Stimulated activated CD8-positive, alpha-beta memory T cell treated with anti-CD3 and anti-CD28 coated beads, Interleukin-12 subunit alpha, Interleukin-12 subunit beta, amount 100 ng/mL, for 24 hours (primary cell): ENCODE data around the gene KSR1.

Source experiments
- DNase-seq: peaks from one replicate; pipeline ENCODE4 v3.0.0-alpha.2; 2020; ENCODE audit errors: extremely low read depth

The KSR1 gene

DNA sequence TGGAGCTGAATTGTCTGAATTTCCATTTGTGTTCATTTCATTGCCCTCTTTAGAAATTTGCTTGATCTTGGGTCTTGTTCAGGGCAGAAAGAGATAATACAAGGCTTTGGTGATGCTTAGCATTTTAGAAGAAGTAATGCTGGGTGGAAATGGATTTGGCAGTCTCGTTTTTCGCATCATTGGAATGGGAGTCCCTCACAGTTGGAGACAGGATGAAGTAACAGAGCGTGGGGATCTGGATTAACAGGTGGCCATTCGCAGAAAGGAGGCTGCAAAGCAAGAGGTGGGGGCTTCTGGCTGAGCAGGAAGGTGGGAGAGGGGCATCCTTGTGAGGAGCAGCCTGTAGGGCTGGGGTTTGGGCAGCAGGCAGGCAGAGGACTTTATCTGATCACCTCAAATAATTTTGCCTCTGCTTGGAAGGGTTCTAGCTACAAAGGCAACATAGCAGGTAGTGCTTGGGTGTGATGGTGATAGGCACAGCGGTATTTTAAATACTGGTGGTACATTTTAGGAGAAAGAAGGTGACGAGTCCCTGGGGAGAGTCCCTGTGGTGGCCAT lies 17.0 kb downstream of the KSR1 start:
- DNase-seq = no peak

DNA sequence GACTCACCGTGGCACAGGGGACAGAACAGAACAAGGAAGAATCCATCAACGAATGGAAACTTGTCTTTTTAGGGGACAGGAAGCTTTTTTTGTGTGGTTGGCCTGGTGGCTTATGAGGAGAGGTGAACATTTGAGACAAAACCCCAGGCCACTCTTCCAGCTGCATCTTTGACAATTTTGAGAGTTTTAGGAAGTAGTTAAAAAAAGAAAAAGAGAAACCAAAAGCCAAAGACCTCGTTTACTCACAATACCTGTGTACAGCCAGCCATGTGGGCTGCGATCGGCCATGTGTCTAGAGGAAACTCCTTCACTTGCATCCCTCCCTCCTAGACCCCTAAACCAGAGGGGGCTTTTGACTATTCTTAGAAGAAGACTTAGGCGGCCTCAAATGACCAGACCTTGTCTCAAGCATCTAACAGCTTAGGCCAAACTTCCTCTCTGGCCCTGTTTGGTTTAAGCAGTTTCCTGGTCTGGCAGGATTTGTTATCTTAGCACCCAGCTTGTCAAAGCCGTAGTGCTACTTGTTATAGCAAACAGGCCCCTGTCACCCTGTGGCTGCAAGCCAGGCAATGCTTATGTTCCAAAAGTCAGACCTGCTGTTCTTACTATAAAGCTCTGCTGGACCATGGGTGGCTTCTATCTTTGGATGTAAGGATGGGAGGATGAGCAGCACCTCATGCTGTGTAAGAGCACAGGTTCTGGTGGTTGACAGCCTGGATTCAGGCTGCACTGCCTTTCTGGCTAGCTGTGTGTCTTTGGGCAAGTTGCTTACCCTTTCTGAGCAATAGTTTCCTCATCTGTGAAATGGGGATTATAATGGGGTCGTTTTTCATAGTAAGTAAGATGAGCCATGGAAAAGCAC lies 17.7 kb downstream of the KSR1 start:
- peak; percentile 53 for DNase-seq

DNA sequence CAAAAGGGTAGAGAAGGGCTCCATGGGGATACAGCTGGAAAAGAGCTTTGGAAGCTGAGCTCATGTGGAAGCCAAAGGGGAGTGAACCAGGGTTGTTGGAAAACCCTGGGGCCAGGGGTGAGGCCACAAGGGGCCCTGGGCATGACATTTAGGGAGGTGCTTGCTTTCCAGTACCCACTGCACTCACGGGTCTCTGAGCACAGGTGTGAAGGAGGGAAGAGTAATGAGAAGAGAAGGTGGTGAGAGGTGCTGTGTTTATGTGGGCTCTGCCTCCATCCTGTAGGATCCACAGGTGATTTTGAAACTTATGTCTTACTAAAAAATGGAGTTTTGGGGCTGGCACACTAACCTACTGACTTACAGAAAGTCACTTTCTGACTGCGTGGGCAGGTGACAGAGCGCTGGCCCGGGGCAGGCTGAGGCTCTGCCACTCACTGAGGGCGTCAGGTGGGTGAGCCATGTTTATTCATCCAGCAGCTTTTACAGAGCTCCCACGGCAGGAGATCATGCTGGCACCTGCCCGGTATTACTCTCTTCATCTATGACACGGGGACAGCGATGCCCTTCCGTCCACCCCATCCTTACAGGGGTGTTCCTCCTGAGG lies 18.9 kb downstream of the KSR1 start:
- peak; percentile 27 for DNase-seq

DNA sequence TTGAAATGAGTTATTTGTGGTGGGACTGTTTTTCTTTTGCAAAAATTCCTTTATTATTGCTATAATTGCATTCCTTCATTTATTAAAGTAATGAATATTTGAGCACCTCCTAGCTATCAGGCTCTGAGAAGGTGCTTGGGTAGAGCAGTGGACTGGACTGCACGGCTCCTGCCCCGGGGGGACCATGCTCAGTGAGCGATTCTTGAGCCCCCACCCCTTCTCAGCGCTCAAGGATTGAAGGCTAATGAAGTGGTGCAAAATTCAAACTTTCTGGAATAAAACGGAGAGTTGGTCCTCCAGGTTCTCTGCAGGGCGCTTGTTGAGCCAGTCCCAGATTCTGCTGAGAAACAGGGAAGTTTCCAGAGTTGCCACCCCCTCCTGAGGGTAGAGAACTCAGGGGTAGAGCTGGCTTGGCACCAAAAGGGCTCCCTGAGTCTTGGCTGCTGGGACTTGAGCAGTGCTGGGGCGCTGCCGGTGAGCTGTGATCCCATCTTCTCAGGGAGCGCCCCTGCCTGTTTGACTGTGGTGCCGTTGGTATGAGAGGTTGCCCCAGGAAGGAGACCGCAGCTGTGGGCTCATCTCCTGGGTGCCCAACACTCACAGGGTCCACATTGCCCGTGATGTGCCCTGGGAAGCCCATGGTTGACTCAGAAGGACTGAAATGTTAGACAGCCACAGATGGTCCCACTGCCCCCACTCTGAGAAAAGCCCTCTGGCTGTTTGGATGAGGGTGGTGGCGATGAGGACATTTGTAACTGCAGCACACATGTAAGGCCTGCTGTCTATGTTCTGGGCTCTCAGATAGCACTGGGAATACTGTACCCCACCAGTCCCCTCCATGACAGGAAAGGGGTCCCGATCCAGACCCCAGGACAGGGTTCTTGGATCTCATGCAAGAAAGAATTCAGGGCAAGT lies 20.0 kb downstream of the KSR1 start:
- DNase-seq = no peak

DNA sequence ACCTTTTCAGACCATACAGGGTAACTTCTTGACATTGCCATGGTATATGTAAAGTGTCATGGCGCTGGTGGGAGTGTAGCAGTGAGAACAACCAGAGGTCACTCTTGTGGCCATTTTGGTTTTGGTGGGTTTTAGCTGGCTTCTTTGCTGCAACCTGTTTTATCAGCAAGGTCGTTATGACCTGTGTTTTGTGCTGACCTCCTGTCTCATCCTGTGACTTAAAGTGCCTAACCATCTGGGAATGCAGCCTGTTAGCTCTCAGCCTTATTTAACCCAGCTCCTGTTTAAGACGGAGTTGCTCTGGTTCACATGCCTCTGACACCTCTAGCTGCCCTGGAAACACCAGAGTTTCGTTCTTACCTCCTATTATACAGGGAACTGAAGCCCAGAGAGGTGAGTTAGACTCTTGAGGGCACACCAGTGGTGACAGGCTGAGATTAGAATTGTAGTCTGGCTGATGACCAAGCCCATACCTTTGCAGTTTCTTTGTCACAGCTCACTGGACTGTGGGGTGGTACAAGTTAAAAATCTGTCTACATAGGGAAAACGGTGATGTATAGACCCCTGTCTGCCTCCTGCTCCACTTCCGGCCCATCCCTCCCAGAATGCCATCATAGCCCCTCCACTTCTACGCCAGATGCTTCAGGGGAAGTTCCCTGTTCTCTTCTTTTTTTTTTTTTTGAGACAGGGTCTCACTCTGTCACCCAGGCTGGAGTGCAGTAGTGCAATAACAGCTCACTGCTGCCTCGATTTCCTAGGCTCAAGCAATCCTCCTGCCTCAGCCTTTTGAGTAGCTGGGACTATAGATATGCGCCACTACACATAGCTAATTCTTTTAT lies 21.0 kb downstream of the KSR1 start:
- DNase-seq = no peak

DNA sequence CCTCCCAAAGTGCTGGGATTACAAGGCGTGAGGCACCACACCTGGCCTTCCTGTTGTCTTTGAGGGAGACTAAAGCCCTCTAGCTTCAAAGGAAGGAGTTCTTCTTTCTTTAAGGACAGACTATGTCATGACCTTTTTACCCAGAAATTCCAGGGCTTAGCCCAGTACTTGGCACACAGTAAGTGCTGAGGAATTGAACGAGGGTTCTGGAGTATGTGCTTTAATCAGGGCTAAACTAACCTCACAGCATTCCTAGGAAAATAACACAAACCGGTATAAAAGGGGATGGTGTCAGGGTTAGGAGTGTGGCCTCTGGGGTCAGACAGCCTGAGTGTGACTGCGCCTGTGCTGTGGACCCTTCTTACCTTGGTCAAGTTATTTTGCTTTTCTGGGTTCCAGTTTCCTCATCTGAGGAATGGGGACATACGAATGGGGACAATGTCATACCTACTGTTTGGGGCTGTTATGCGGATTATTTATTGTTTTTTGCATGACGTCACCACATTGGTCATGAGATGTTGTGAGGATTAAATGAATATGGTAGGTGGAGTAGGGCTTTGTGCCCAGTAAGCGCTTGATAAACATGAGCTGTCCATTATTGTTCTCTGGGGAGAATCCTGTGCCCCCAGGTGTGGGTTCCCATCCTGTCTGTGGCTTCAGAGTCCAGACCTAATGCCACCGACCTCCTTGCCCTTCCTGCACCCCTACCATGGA lies 21.9 kb downstream of the KSR1 start:
- no peak for DNase-seq

DNA sequence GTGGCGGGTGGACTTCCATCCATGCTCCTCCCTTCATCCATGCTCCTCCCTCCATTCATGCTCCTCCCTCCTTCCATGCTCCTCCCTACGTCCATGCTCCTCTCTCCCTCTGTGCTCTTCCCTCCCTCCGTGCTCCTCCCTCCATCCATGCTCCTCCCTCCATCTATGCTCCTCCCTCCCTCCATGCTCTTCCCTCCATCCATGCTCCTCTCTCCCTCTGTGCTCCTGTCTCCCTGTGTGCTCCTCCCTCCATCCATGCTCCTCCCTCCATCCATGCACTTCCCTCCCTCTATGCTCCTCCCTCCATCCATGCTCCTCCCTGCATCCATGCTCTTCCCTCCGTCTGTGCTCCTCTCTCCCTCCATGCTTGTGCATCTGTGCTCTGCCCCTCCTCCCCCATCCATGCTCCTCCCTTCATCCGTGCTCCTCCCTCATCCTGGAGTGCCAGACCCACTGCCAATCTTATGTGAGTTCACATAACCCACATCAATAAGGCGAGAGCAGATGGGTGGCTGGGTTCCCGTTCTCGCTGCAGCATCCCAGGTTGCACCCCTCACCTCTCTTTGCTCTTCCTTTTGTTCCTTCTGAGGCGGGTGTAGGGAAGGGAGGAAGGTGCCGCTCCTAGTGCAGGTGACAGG lies 22.8 kb downstream of the KSR1 start:
- DNase-seq = no peak

DNA sequence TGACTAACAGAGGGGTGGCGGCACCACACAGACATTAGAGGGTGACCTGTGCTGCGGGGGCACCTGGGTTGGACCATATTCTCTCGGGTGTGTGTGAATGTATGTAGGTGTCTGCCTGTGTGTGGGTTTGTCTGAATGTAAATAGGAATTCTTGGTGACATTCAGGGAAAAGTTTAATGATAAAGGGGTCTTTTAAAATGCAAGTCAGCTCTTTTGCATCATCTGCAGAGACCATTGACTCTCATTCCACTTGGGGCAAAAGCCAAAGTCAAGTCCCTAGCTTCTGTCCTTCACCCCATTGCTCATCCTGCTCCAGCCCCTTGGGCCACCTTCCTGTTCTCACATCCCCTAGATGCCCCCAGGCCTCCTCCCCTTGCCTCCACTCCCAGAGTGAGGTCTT lies 23.6 kb downstream of the KSR1 start:
- DNase-seq = no peak

DNA sequence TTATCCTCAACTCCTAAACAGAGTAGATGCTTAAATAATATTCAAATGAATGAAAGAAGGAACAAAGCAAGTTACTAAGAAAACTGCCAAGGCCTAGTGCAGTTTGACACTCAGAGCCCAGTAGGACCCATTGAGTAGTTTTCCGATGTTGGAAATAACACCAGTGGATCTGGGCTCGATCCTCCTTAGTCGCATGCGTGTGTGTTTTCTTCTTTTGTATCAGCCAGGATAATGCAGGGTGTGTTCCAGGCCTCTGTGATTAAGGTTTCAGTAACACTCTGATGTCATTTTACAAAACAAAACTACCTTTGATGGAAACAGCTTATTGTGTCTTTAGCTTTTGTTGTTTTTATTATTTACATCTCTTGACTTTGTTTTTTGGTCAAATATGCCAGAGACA lies 24.5 kb downstream of the KSR1 start:
- no peak for DNase-seq

DNA sequence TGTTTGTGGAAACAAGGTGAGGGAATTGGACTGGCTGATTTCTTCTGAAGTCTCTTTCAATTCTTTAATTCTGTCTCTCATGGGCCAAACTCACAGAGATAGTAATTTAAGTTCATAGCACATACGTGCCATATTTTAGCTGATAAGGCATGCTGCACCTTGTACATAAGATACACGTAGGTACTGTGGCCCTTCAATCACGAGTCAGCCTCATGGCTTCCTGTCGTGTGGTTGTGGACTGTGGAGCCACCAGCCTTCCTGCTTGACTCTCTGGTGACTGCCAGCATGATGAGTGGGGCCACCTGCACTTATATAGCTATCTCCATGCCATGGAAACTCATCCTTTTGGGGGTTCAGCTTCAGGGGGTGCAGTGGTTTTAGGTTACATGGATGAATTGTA lies 25.1 kb downstream of the KSR1 start:
- DNase-seq = no peak

DNA sequence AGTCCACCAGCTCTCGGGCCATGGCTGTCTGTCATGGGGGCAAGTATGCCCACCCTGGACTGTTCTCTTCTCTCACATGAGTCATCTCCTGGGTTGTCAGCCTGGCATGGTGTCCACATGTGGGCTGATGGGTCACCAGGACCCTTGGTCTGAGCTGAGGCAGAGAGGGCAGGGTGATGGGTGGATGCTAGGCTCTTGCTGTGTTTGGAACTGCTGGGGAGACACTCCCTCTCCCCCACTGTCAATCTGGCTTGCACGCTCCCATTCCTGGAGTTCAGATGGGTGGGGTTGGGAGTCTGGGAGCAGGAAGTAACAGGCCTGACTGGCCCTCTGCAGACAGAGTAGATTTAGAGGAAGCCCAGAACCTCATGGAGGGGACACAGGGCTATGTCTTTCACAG lies 28.9 kb downstream of the KSR1 start:
- DNase-seq = no peak

DNA sequence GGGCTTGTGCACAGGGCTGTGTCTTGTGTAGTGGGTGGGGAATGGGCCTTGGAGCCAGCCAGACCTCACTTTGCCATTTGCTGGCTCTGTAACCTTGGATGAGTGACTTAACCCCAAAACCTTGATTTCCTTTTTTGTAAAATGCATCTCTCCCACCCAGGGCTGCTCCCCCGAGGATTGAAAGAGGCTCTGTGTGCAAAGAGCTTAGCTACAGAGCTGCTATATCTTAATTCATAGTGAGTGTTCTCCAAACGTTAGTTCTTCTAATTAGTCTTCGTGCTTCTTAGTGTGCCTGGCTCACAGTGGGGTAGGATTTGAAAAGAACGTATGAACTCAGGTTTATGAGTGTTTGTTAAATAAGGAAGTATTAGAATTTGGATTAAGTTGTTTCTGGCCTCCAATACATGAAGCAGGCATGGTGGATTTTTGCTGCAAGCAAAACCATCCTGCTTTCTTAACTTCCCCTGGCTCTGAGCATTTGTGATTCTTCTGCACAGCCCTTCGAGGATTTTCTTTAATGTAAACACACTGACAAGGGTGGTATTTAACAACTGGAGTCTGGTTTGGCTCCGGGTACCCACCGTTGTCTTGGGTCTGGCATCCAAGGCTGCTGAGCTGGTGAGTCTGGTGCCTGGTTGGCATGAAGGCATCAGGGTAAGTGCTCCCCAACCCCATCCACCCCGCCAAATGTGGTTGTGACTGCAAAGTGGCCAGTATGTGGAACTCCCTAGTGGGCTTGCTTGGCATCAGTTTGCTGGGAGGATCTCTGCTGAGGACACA lies 29.7 kb downstream of the KSR1 start:
- DNase-seq = no peak

DNA sequence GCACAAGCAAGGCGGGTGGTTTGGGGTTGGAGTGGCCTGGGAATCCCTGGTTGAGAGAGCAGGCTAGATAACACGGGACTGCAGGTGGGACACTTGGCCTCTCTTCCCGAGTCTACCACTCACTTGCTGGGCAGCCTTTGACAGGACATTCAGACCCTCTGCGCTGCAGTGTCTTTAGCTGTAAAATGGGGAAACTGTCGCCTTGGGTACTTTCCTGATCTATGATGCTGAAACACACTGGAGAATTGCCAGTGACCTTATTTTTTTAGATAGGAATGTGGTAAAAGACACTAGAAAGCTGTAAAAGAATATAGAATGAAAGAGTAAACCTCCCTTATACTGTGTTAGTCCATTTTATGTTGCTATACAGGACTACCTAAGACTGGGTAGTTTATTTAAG lies 30.5 kb downstream of the KSR1 start:
- DNase-seq = no peak

DNA sequence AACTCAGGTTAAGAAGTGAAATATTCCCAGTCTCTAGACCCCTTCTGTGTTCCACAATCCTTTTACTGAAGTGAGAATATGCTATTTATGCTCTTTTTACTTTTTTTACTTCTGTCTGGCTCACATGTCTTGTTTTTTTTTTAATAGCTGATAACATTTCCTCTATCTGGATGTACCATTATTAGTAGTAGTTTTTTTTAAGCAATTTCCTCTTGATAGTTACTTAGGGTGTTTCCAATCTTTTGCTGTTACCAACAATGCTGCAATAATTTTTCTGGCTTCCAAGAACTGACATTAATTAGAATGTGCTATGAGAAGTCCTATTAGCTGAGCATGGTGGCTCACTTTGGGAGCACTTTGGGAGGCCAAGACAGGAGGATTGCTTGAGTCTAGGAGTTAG lies 32.0 kb downstream of the KSR1 start:
- no peak for DNase-seq

DNA sequence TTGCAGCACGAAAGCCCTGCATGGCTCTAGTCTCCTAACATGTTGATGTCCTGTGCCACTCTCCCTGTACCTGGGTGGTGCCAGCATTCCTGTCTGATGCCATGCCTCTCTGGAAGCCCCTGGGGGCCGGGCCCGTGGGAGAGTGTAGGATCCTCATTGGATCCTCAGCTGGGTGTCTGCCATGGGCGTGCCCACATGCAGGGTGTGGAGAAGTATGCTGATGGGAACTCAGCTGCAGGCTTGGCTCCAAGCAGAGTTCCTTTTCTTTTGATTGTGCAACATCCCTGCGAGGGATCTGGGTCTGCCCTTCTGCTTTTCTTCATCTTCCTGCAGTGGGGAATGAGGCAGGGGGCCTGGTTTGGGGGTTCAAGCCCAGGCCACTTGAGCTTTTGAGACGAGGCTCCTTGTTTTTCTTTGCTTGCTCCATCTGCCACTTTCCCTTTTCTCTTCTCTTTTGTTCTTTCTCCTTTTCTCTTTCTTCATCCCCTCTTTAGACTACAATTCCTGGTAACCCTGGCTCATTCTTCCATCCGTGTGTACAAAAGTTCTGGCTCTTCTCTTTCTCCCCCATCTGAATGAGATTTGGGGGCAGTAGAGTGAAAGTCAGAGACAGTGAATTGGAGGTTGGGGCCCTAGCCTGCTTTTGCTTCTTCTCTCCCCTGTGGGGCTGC lies 32.9 kb downstream of the KSR1 start:
- no peak for DNase-seq

DNA sequence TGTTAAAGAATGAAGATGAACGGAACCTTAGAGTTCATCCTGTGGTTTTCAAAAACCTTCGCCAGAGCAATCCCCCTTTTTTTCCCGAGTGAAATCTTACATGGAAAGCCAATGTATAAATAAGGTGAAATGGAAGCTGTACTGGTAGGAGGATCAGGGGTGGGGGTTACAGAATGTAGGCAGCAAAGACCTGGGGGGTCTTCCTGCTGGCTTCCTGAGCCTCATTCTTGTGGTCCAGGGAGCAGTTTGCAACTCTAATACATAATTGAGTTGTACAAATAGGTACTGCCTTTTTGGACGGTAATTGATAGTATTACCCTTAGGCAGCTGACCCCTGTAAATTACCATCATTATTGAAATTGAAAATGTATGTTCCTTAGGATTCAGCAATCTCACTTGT lies 34.1 kb downstream of the KSR1 start:
- DNase-seq = no peak

DNA sequence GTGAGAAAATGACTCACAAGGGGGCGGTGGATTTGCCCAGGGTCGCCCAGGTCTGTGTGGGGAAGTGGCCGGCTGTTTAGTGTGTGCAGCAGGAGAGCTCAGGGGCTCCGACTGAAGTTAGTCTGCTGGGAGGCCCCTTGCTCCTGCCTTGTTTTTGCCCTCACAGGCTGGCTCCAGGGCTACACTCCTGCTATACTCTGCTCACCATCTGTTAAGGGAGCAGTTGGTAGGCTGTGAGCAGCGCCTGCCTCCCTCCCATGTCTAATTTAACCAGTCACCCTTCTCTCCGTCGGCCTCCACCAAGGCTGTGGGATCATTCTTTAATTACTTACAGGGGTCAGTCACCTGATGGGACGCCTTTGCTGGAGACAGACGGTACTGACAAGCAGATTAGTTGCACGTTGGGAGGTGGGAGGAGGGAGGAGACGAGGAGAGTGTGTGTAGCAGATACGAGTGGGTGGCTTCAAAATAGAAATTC lies 35.5 kb downstream of the KSR1 start:
- DNase-seq = no peak

DNA sequence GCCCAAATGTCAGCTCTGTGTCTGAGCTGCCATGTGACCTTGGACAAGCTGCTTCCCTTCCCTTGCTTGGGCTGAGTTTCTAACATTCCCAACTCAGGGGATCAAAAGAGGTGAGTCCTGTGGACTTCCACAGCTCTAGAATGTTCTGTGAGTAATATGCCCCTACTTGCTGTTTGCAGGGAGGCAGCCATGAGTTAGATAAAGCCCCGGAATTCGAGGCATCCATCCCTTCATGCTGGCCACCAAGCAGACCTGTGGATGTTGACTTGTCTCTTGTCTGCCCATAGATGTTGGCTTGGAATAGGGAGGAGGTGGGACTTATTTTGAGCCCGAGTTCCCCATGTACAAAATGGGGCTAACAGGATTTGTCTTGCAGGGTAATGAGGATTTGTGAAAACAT lies 36.2 kb downstream of the KSR1 start:
- no peak for DNase-seq

DNA sequence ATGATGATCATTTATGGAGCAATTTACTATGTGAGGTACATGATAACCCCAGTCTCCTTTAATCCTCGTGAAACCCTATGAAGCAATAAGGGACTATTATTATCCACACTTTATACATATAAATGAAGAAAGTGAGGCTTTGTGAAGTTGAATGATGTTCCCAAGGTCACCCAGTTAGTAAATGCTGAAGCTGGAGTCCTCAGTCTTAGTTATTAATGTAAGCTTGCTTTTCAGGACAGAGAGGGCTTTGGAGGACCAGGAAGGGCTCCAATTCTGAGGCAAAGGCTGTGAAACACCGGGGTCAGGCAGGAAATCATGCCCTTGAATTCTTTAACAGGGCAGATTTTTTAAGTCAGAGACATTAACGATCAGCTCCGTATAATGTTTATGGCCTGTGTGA lies 36.8 kb downstream of the KSR1 start:
- DNase-seq = no peak
